BJ (cell line): ENCODE results near the gene CARD19. TPM values are rescaled to one million over a fixed set of nuclear protein-coding genes. Genes with fewer than 3 reads are reported as not detected.

Experiments used
- CTCF ChIA-PET: fragments of 350-600 bp; formaldehyde crosslinking; extraction: SDS; loops from one replicate; lab custom pipeline; 2021; ENCODE audit warnings: antibody characterized with exemption, inconsistent platforms; lab: Yijun Ruan, JAX
- POLR2A ChIA-PET: fragments of 300-600 bp; sonication (Branson Sonifier 250); formaldehyde crosslinking; extraction: SDS; loops from one replicate; lab custom pipeline; 2021; ENCODE audit warnings: antibody characterized with exemption; lab: Charles Lee
- DNase-seq: peaks from one replicate; pipeline ENCODE4 v3.0.0-alpha.2; 2011; ENCODE audit warnings: low read depth
- H3K27me3 ChIP-seq: 2 replicates; pipeline ENCODE4 v1.6.0; 2011; ENCODE audit warnings: low read length; ENCODE audit not compliant: control insufficient read depth, insufficient read depth
- H3K36me3 ChIP-seq: 2 replicates; pipeline ENCODE4 v1.5.1; 2011; ENCODE audit warnings: low read length; ENCODE audit not compliant: control insufficient read depth, insufficient read depth
- H3K4me3 ChIP-seq: 2 replicates; pipeline ENCODE4 v1.5.1; 2011; ENCODE audit warnings: low read depth, mild to moderate bottlenecking, control low read depth, low read length
- polyA plus RNA-seq: library from polyadenylated mRNA; depleted of rRNA; stranded (reverse); fragments of >200 nt; gene quantifications from 2 replicates; pipeline ENCODE4 v1.2.3, GENCODE V29; 2011
- TF ChIP-seq, protein P1 (sequence below): IDR thresholded peaks from 2 replicates; pipeline ENCODE4 v1.5.1; 2011; ENCODE audit warnings: low read depth, mild to moderate bottlenecking, control low read depth, inconsistent platforms, low read length, moderate library complexity; ENCODE audit not compliant: insufficient read depth

The CARD19 gene
- polyA plus RNA-seq, 1 experiment, result 69.3 TPM

DNA sequence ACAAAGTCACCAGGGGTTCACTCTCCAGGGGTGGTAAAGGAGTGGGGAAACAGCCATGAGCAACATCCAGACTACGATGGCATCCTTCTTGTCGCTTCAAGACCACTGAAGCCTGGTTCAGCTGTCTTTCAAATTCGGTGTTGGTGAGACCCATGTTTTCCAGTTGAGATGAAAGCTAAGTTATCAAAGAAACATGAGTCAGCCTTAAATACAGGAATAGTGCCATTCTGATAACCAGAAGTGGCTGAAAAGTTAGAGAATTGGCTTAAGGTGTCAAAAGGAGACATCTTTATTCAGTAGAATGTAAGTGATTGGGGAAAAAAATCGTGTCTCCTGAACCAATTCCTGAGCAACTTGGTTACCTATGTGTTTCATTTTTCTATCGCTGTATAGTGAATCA, 7.0 kb upstream of the CARD19 start:
- no peak overlapping the region for H3K4me3 ChIP-seq
- ChIA-PET POLR2A (no interaction called here), CTCF (no interaction called here)
- H3K27me3 ChIP-seq, result no peaks in the 10 kb centered on the region
- no peak for DNase-seq
- TF ChIP-seq, protein P1, sequence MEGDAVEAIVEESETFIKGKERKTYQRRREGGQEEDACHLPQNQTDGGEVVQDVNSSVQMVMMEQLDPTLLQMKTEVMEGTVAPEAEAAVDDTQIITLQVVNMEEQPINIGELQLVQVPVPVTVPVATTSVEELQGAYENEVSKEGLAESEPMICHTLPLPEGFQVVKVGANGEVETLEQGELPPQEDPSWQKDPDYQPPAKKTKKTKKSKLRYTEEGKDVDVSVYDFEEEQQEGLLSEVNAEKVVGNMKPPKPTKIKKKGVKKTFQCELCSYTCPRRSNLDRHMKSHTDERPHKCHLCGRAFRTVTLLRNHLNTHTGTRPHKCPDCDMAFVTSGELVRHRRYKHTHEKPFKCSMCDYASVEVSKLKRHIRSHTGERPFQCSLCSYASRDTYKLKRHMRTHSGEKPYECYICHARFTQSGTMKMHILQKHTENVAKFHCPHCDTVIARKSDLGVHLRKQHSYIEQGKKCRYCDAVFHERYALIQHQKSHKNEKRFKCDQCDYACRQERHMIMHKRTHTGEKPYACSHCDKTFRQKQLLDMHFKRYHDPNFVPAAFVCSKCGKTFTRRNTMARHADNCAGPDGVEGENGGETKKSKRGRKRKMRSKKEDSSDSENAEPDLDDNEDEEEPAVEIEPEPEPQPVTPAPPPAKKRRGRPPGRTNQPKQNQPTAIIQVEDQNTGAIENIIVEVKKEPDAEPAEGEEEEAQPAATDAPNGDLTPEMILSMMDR, result no peak
- H3K36me3 ChIP-seq, result no peaks in the 10 kb centered on the region

DNA sequence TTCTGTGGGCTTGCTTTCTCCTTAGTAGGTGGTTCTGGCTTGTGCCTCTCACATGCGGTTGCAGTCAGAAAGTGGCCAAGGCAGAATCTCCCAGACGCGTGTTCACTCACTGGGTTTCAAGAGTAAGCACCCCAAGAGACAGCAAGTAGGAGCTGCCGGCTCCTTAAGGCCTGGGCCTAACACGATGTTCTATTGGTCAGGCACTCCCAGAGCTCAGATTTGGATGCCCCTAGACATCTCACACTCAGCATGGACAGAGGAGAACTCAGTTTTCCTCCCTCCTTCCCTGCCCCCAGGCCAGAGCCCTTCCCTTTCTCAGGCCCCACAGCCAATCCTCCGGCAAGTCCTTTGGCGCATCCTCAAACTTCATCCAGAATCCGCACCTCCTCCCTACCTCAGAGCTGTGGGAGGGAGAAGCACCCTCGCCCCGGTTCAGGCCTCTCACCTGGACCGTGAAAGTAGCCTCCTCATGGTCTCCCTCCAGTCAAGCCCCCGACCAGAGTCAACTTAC, 6.5 kb upstream of the CARD19 start:
- TF ChIP-seq, protein P1, result no peak
- CTCF ChIA-PET, result no interaction called here
- DNase-seq, result no peak
- no peaks in the 10 kb centered on the region for H3K27me3 ChIP-seq
- H3K36me3 ChIP-seq, result no peaks in the 10 kb centered on the region
- POLR2A ChIA-PET, result no interaction called here
- no peak overlapping the region for H3K4me3 ChIP-seq

DNA sequence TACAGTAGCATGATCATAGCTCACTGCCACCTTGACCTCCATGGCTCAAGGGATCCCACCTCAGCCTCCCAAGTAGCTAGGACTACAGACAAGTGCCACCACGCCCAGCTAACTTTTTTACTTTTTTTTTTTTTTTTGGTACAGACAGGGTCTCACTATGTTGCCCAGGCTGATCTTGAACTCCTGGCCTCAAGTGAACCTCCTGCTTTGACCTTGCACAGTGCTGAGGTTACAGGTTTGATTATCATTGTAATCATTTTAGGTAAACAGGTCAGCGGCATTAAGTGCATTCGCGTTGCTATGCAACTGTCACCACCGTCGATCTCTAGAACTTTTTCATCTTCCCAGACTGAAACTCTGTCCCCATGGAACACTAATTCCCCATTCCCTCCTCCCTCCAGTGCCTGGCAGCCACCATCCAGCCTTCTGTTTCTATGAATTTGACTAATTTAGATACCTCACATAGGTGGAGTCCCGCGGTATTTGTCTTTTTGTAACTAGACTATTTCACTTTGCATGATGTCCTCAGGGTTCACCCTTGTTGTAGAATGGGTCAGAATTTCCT, 5.8 kb upstream of the CARD19 start:
- CTCF ChIA-PET, result no interaction called here
- H3K27me3 ChIP-seq, result no peaks in the 10 kb centered on the region
- TF ChIP-seq, protein P1, result no peak
- POLR2A ChIA-PET, result no interaction called here
- no peak overlapping the region for H3K4me3 ChIP-seq
- no peak for DNase-seq
- no peaks in the 10 kb centered on the region for H3K36me3 ChIP-seq

DNA sequence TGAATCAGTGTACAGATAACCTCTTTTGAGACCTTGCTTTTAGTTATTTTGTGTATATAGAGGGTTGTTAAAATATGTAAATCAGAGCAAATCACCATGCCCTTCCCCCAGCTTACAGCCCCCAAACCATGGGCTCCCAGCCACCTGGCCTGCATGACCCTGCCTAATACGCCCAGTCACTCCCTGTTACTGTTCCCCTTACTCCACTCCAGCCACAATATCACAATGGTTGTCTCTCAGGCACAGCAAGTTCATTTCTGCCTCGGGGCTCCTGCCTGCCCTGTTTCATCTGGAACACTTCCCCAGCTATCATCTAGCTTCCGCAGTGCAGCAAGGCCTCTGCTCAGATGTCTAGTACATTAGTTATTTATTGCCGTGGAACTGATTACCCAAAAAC, 5.0 kb upstream of the CARD19 start:
- Histone ChIP-seq H3K36me3 (no peaks in the 10 kb centered on the region), H3K27me3 (no peaks in the 10 kb centered on the region), H3K4me3 (no peak overlapping the region)
- ChIA-PET CTCF (no interaction called here), POLR2A (no interaction called here)
- TF ChIP-seq, protein P1, result no peak
- DNase-seq, result no peak

DNA sequence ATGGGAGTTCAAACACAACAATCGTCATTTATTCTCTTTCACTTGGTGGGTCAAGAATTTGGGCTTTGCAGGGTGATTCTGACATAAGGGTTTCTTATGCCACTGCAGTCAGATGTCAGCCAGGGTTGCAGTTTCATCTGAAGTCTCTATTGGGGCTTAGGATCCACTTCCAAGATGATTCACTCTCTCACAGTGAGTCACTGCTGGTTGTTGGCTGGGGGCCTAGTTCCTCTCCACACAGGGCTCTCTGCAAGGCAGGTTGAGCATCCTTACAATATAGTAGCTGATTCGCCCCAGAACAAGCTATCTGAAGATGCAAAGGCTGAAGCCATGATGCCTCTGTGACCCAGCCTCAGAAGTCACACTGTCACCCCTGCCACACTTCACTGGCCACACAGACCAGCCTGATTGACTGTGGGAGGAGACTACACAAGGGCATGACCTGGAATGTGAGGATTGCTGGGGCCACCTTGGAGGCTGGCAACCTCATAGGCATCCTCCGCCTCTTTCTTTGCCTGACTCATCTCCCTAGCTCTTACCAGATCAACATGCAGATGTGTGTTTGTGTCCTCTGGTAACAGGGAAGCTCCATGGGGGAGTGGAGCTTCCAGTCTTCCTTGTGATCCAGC, 4.5 kb upstream of the CARD19 start:
- CTCF ChIA-PET, result no interaction called here
- POLR2A ChIA-PET, result no interaction called here
- Histone ChIP-seq H3K4me3 (no peak overlapping the region), H3K36me3 (no peaks in the 10 kb centered on the region), H3K27me3 (no peaks in the 10 kb centered on the region)
- TF ChIP-seq, protein P1, result no peak
- no peak for DNase-seq
